GM12878 (cell line): ENCODE measurements around the gene CCNY. TPM values are rescaled to one million over a fixed set of nuclear protein-coding genes. Genes with fewer than 3 reads are reported as not detected.

Source experiments
- ATAC-seq: fragments of 200-7000 bp; cut with Tn5 transposase; 3 replicates; pipeline ENCODE4 v1.9.1; 2020; ENCODE audit warnings: mild to moderate bottlenecking, moderate library complexity
- BruUV-seq: library from RNA; stranded (reverse); fragments of 400-500 nt; replicated peaks from 2 replicates; lab custom pipeline; 2021; lab: Mats Ljungman, UMichigan
- CTCF ChIA-PET: fragments of 300-600 bp; sonication (Branson Sonifier 250); formaldehyde crosslinking; extraction: SDS; loops from one replicate; lab custom pipeline; 2021; ENCODE audit warnings: inconsistent platforms; lab: Yijun Ruan, JAX
- POLR2A ChIA-PET: fragments of 350-600 bp; formaldehyde crosslinking; extraction: SDS; loops from one replicate; lab custom pipeline; 2021; ENCODE audit warnings: inconsistent platforms; lab: Charles Lee
- RAD21 ChIA-PET: fragments of 300-600 bp; sonication (Branson Sonifier 250); formaldehyde crosslinking; loops from one replicate; lab custom pipeline; 2023; ENCODE audit warnings: antibody characterized with exemption; ENCODE audit not compliant: unreplicated experiment; lab: Charles Lee
- SMC1A ChIA-PET: fragments of 300-600 bp; sonication (Branson Sonifier 250); formaldehyde crosslinking; loops from one replicate; lab custom pipeline; 2023; ENCODE audit not compliant: unreplicated experiment, uncharacterized antibody; lab: Charles Lee
- DNase-seq: peaks from one replicate; pipeline ENCODE4 v3.0.0-alpha.2; 2011; ENCODE audit warnings: low read depth, low spot score
- FAIRE-seq: peaks from 3 replicates; lab custom pipeline; 2011; peaks lifted over from hg19 to GRCh38; lab: Jason Lieb, UNC
- H2AFZ ChIP-seq: 2 replicates; pipeline ENCODE4 v1.6.0; 2011; ENCODE audit warnings: low read depth, low read length, control low read depth; ENCODE audit not compliant: control insufficient read depth
- H3K27ac ChIP-seq: 2 replicates; pipeline ENCODE4 v1.5.1; 2011; ENCODE audit warnings: control low read depth; ENCODE audit not compliant: control insufficient read depth, insufficient read depth
- H3K27me3 ChIP-seq, 2 experiments: replicated peaks in 1 of 2; 2 replicates each; pipeline versions ENCODE4 v1.6.0 to v1.6.1; 2011; ENCODE audit warnings: low read length in 1 of 2; ENCODE audit not compliant: control insufficient read depth in 2 of 2, insufficient read depth in 2 of 2
- H3K36me3 ChIP-seq, 2 experiments: 2 replicates each; pipeline ENCODE4 v1.5.1; 2011; ENCODE audit warnings: low read length in 1 of 2; ENCODE audit not compliant: control insufficient read depth in 2 of 2, insufficient read depth in 2 of 2
- H3K4me1 ChIP-seq: 2 replicates; pipeline ENCODE4 v1.6.1; 2011; ENCODE audit warnings: mild to moderate bottlenecking, low read length, moderate library complexity, mixed read lengths; ENCODE audit not compliant: control insufficient read depth, insufficient read depth
- H3K4me2 ChIP-seq: 2 replicates; pipeline ENCODE4 v1.6.0; 2011; ENCODE audit warnings: control low read depth; ENCODE audit not compliant: control insufficient read depth, insufficient read depth
- H3K4me3 ChIP-seq: fragments of 200-600 bp; sonication (generic); 2 replicates; pipeline ENCODE4 v1.5.1; 2016
- H3K79me2 ChIP-seq: 2 replicates; pipeline ENCODE4 v1.6.0; 2011; ENCODE audit warnings: low read length; ENCODE audit not compliant: control insufficient read depth, insufficient read depth
- H3K9ac ChIP-seq: 2 replicates; pipeline ENCODE4 v1.8.0; 2011; ENCODE audit warnings: low read length, control low read depth, mixed read lengths; ENCODE audit not compliant: control insufficient read depth, insufficient read depth
- H3K9me3 ChIP-seq: replicated peaks from 3 replicates; pipeline ENCODE4 v1.5.1; 2011; ENCODE audit warnings: mild to moderate bottlenecking, low read length; ENCODE audit not compliant: control insufficient read depth, insufficient read depth
- H4K20me1 ChIP-seq: 2 replicates; pipeline ENCODE4 v1.6.0; 2011; ENCODE audit not compliant: control insufficient read depth, insufficient read depth
- CHD1 ChIP-seq: IDR thresholded peaks from 2 replicates; pipeline ENCODE4 v1.6.1; 2012; ENCODE audit warnings: low read depth, low read length, improper control_type of control experiment
- EGR1 ChIP-seq, 2 experiments: IDR thresholded peaks; 1 replicate in 1 of 2; 2 replicates in 1 of 2; pipeline ENCODE4 v1.6.1; 2011 to 2012; ENCODE audit warnings: low read depth in 2 of 2, low read length in 2 of 2, borderline replicate concordance in 1 of 2, mild to moderate bottlenecking in 1 of 2, moderate library complexity in 1 of 2
- GATAD2B ChIP-seq: fragments of 450-650 bp; conservative IDR thresholded peaks from 2 replicates; pipeline ENCODE4 v1.6.1; 2017; ENCODE audit warnings: low read depth, mild to moderate bottlenecking, moderate library complexity
- HSF1 ChIP-seq: fragments of 150-350 bp; IDR thresholded peaks from 2 replicates; pipeline ENCODE4 v1.6.1; 2014; ENCODE audit warnings: mild to moderate bottlenecking, low read depth, low read length
- JUND ChIP-seq: IDR thresholded peaks from 2 replicates; pipeline ENCODE4 v1.6.1; 2012; ENCODE audit warnings: low read depth, mild to moderate bottlenecking, low read length, improper control_type of control experiment, moderate library complexity
- KAT2A ChIP-seq: conservative IDR thresholded peaks from 2 replicates; pipeline ENCODE4 v1.6.1; 2011; ENCODE audit warnings: low read depth, low read length; ENCODE audit not compliant: control insufficient read depth
- MXI1 ChIP-seq: fragments of 150-350 bp; IDR thresholded peaks from 2 replicates; pipeline ENCODE4 v1.6.1; 2011; ENCODE audit warnings: low read depth, mild to moderate bottlenecking, inconsistent platforms, low read length, improper control_type of control experiment
- SP1 ChIP-seq: IDR thresholded peaks from one replicate; pipeline ENCODE4 v1.6.1; 2011; ENCODE audit warnings: low read depth, low read length
- SREBF2 ChIP-seq: IDR thresholded peaks from 2 replicates; pipeline ENCODE4 v1.6.1; 2012; ENCODE audit warnings: mild to moderate bottlenecking, low read length
- STAT1 ChIP-seq: fragments of 450-650 bp; conservative IDR thresholded peaks from 2 replicates; pipeline ENCODE4 v1.6.1; 2014; ENCODE audit warnings: antibody characterized with exemption, mild to moderate bottlenecking
- STAT3 ChIP-seq: IDR thresholded peaks from 2 replicates; pipeline ENCODE4 v1.6.1; 2011; ENCODE audit warnings: low read depth, low read length, improper control_type of control experiment
- WRNIP1 ChIP-seq: IDR thresholded peaks from 2 replicates; pipeline ENCODE4 v1.6.1; 2011; ENCODE audit warnings: low read depth, low read length, improper control_type of control experiment, borderline replicate concordance
- ZNF274 ChIP-seq: IDR thresholded peaks from one replicate; pipeline ENCODE4 v1.8.0; 2011; ENCODE audit not compliant: insufficient read length, insufficient read depth
- WGBS: methylation state at CpG from one replicate; pipeline ENCODE4 v1.1.6; 2016; ENCODE audit warnings: low lambda C conversion rate; ENCODE audit not compliant: insufficient replicate concordance, insufficient coverage; ENCODE audit errors: missing lambda C conversion rate; 5-methylcytosine and 5-hydroxymethylcytosine counted together
- in situ Hi-C: fragments of 300-500 bp; cut with MboI; formaldehyde crosslinking; loops from 9 replicates; pipeline ENCODE4 v1.14.3; 2018; ENCODE audit warnings: mixed read lengths
- intact Hi-C: fragments of 100-400 bp; cut with micrococcal nuclease; formaldehyde crosslinking; loops from one replicate; pipeline ENCODE4 v1.14.2; 2022; ENCODE audit not compliant: unreplicated experiment
- polyA plus RNA-seq, 11 experiments: library from polyadenylated mRNA; depleted of rRNA in 4 of 11; unstranded in 6 of 11; stranded (reverse) in 5 of 11; fragments of >200 nt; fragmentation: Nextera tagmentation in 4 of 11; fragmentation: Illumina TruSeq in 1 of 11; extraction: Ambion mirVana in 4 of 11; extraction: Trizol in 1 of 11; gene quantifications; 1 replicate in 1 of 11; 2 replicates in 10 of 11; pipeline versions ENCODE4 v1.2.1 to v1.2.3, GENCODE V29; 2011 to 2016; ENCODE audit warnings: inconsistent platforms in 2 of 11, missing spikeins in 2 of 11, low read depth in 1 of 11
- total RNA-seq, 4 experiments: library from RNA; depleted of rRNA in 3 of 4; stranded (reverse); fragments of >200 nt in 3 of 4; fragmentation: Illumina TruSeq in 1 of 4; extraction: Trizol in 1 of 4; gene quantifications; 2 replicates each; pipeline versions ENCODE4 v1.2.1 to v1.2.3, GENCODE V29; 2013 to 2021
- TF ChIP-seq, protein P1 (sequence below): IDR thresholded peaks from 2 replicates; pipeline ENCODE4 v1.6.1; 2011; ENCODE audit warnings: mild to moderate bottlenecking, low read depth, low read length, moderate library complexity; ENCODE audit not compliant: insufficient replicate concordance
- TF ChIP-seq, protein P2 (sequence below): fragments of 450-650 bp; formaldehyde crosslinking; IDR thresholded peaks from 2 replicates; pipeline ENCODE4 v1.4.0; 2020; ENCODE audit warnings: mild to moderate bottlenecking, moderate library complexity

Gene CCNY
- total and polyA plus RNA-seq, 10 of the 15 experiments (the other 5 are each of a cell fraction or from before 2014, with no cell fraction given), result 3.6 to 50.0 (median 26.1) TPM

- Histone ChIP-seq H3K27me3 (no peaks in the 10 kb centered on the region), H3K36me3 (no peaks in the 10 kb centered on the region), H3K4me1 (peaks cover 35% of the 10 kb centered on the region), H3K27ac (no peak overlapping the region), H4K20me1 (no peaks in the 10 kb centered on the region), H2AFZ (peak overlapping the region; percentile 30), H3K4me3 (no peak overlapping the region), H3K79me2 (peaks cover 19% of the 10 kb centered on the region), H3K9me3 (peaks cover 14% of the 10 kb centered on the region), H3K9ac (no peak overlapping the region; the same call in 1 of the 2 replicates), H3K4me2 (no peak overlapping the region)
- BruUV-seq, result no TSS peak
- DNase-seq (no peak), FAIRE-seq (no peak), ATAC-seq (no peak)
- 76% methylated on average over 14 of the region's 14 CpGs for WGBS
- TF ChIP-seq KAT2A (no peak), HSF1 (no peak), STAT3 (no peak), SREBF2 (no peak), WRNIP1 (no peak), EGR1 (IDR thresholded peaks at IDR 0.05; ENCODE audit: borderline replicate concordance in 1 of 2, low read depth in 2 of 2, low read length in 2 of 2) (no peak), JUND (no peak), SP1 (no peak), GATAD2B (no peak), MXI1 (no peak), ZNF274 (no peak), STAT1 (no peak), CHD1 (no peak)
- TF ChIP-seq, protein P1, sequence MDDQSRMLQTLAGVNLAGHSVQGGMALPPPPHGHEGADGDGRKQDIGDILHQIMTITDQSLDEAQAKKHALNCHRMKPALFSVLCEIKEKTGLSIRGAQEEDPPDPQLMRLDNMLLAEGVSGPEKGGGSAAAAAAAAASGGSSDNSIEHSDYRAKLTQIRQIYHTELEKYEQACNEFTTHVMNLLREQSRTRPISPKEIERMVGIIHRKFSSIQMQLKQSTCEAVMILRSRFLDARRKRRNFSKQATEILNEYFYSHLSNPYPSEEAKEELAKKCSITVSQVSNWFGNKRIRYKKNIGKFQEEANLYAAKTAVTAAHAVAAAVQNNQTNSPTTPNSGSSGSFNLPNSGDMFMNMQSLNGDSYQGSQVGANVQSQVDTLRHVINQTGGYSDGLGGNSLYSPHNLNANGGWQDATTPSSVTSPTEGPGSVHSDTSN, result no peak
- TF ChIP-seq, protein P2, sequence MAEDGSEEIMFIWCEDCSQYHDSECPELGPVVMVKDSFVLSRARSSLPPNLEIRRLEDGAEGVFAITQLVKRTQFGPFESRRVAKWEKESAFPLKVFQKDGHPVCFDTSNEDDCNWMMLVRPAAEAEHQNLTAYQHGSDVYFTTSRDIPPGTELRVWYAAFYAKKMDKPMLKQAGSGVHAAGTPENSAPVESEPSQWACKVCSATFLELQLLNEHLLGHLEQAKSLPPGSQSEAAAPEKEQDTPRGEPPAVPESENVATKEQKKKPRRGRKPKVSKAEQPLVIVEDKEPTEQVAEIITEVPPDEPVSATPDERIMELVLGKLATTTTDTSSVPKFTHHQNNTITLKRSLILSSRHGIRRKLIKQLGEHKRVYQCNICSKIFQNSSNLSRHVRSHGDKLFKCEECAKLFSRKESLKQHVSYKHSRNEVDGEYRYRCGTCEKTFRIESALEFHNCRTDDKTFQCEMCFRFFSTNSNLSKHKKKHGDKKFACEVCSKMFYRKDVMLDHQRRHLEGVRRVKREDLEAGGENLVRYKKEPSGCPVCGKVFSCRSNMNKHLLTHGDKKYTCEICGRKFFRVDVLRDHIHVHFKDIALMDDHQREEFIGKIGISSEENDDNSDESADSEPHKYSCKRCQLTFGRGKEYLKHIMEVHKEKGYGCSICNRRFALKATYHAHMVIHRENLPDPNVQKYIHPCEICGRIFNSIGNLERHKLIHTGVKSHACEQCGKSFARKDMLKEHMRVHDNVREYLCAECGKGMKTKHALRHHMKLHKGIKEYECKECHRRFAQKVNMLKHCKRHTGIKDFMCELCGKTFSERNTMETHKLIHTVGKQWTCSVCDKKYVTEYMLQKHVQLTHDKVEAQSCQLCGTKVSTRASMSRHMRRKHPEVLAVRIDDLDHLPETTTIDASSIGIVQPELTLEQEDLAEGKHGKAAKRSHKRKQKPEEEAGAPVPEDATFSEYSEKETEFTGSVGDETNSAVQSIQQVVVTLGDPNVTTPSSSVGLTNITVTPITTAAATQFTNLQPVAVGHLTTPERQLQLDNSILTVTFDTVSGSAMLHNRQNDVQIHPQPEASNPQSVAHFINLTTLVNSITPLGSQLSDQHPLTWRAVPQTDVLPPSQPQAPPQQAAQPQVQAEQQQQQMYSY (CRISPR knock-in tag), result no peak
- SMC1A ChIA-PET, result interaction anchor here (0.5 to 0.9 kb wide), 2 partner anchors 8 to 50 kb away, joined by 3 to 4 read pairs; no protein-coding TSS in a partner anchor
- intact Hi-C loops (no loop called here), in situ Hi-C loops (no loop called here)
- CTCF ChIA-PET, result interaction anchor here (1.3 kb wide), 1 partner anchor 30 kb away, joined by 3 read pairs; no protein-coding TSS in a partner anchor
- RAD21 ChIA-PET, result no interaction called here
- POLR2A ChIA-PET, result no interaction called here
These were observed 111.5 kb downstream of the CCNY start for GRCh38 chr10:35447693-35448407.
